Measurements from ENCODE around the gene WT1.

The WT1 gene

GRCh38 chr11:32365192-32365591, 70.1 kb downstream of the WT1 start:
- TF ChIP-seq EP300 (IDR thresholded peaks at IDR 0.05; ENCODE audit: borderline replicate concordance) (no peak), TCF12 (IDR thresholded peaks at IDR 0.05; ENCODE audit: low read depth) (no peak), YY1 (IDR thresholded peaks at IDR 0.05; ENCODE audit: low read depth) (no peak), ZBTB7A (IDR thresholded peaks at IDR 0.05; ENCODE audit: low read depth) (no peak), REST (IDR thresholded peaks at IDR 0.05; ENCODE audit: low read depth) (no peak), NFIC (IDR thresholded peaks at IDR 0.05) (no peak), RAD21 (IDR thresholded peaks at IDR 0.05; ENCODE audit: low read depth) (no peak), USF1 (IDR thresholded peaks at IDR 0.05) (no peak), MAX (IDR thresholded peaks at IDR 0.05) (no peak), TEAD4 (IDR thresholded peaks at IDR 0.05) (no peak), CEBPB (IDR thresholded peaks at IDR 0.05) (no peak), EGR1 (IDR thresholded peaks at IDR 0.05) (no peak)

DNA sequence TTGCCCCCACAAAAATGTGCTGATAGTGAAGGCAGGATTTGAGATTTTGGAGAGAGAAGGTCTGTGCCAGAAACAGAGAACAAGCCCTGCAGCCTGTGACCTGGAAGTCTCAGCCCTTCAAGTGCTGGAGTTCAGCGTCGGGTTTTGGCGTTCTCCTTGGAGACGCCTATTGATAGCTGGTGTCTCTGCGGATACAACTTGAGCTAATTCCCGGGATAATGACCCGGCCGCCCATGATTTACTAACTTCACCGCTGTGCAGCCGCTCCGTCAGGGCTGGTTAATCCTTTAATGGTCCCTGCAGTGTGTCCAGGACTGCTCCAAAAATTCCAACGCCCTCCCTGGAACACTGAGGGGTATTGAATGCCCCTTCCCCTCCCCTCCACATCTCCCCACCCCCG, 76.6 kb downstream of the WT1 start:
- no peak for TF ChIP-seq EGR1 (IDR thresholded peaks at IDR 0.05)
- TF ChIP-seq USF1 (IDR thresholded peaks at IDR 0.05): no peak
- TF ChIP-seq TCF12 (IDR thresholded peaks at IDR 0.05; ENCODE audit: low read depth): no peak
- no peak for TF ChIP-seq MAX (IDR thresholded peaks at IDR 0.05)
- no peak for TF ChIP-seq CEBPB (IDR thresholded peaks at IDR 0.05)
- TF ChIP-seq CREB1 (IDR thresholded peaks at IDR 0.05; ENCODE audit: low read depth): no peak
- no peak for TF ChIP-seq REST (IDR thresholded peaks at IDR 0.05; ENCODE audit: low read depth)
- no peak for TF ChIP-seq EP300 (IDR thresholded peaks at IDR 0.05; ENCODE audit: borderline replicate concordance)
- TF ChIP-seq YY1 (IDR thresholded peaks at IDR 0.05; ENCODE audit: low read depth): no peak
- TF ChIP-seq ZBTB7A (IDR thresholded peaks at IDR 0.05; ENCODE audit: low read depth): no peak
- no peak for TF ChIP-seq TEAD4 (IDR thresholded peaks at IDR 0.05)
- no peak for TF ChIP-seq NFIC (IDR thresholded peaks at IDR 0.05)
- TF ChIP-seq RAD21 (IDR thresholded peaks at IDR 0.05; ENCODE audit: low read depth): no peak
- no peak for TF ChIP-seq FOXM1 (IDR thresholded peaks at IDR 0.05; ENCODE audit: borderline replicate concordance, low read depth)
- TF ChIP-seq TAF1 (IDR thresholded peaks at IDR 0.05; ENCODE audit: low read depth): no peak

GRCh38 chr11:32353884-32354283, 81.5 kb downstream of the WT1 start:
- TF ChIP-seq ZBTB7A (IDR thresholded peaks at IDR 0.05; ENCODE audit: low read depth) (no peak), MAX (IDR thresholded peaks at IDR 0.05) (no peak), NFIC (IDR thresholded peaks at IDR 0.05) (no peak), TCF12 (IDR thresholded peaks at IDR 0.05; ENCODE audit: low read depth) (no peak), TEAD4 (IDR thresholded peaks at IDR 0.05) (no peak), USF1 (IDR thresholded peaks at IDR 0.05) (no peak), REST (IDR thresholded peaks at IDR 0.05; ENCODE audit: low read depth) (no peak), YY1 (IDR thresholded peaks at IDR 0.05; ENCODE audit: low read depth) (no peak), FOXM1 (IDR thresholded peaks at IDR 0.05; ENCODE audit: borderline replicate concordance, low read depth) (no peak), CREB1 (IDR thresholded peaks at IDR 0.05; ENCODE audit: low read depth) (no peak)

DNA sequence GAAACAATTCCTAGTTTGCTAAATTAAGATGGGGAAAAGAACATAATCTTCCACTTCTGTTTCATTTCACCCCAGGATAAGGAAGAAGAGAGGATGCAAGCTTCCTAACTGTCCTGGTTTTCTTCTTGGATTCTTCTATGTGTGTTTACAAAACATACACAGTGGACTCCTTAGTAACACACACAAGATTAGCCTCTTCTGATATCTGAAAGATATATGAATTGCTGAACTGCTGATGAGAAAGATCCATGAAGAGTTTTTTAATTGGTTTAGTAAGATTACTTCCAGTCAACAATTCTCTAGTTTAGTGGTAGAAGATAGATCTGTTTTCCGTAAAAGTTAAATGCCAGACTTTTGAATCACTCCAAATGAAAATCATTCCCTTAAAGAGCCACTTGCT, 86.8 kb downstream of the WT1 start:
- TF ChIP-seq CEBPB (IDR thresholded peaks at IDR 0.05): no peak
- no peak for TF ChIP-seq TAF1 (IDR thresholded peaks at IDR 0.05; ENCODE audit: low read depth)
- no peak for TF ChIP-seq TEAD4 (IDR thresholded peaks at IDR 0.05)
- no peak for TF ChIP-seq CREB1 (IDR thresholded peaks at IDR 0.05; ENCODE audit: low read depth)
- no peak for TF ChIP-seq FOXM1 (IDR thresholded peaks at IDR 0.05; ENCODE audit: borderline replicate concordance, low read depth)
- no peak for TF ChIP-seq MAX (IDR thresholded peaks at IDR 0.05)
- TF ChIP-seq EGR1 (IDR thresholded peaks at IDR 0.05): no peak
